ENCODE data around the gene PFDN5. TPM values are rescaled to one million over a fixed set of nuclear protein-coding genes. Genes with fewer than 3 reads are reported as not detected.

Gene PFDN5
- total and polyA plus RNA-seq, 2 experiments from 2014 or later = 377 to 441 TPM

GRCh38 chr12:53258541-53259539 is 36.5 kb upstream of the PFDN5 start:
- H3K4me2 ChIP-seq = no peak overlapping the region
- TF ChIP-seq, protein P1, sequence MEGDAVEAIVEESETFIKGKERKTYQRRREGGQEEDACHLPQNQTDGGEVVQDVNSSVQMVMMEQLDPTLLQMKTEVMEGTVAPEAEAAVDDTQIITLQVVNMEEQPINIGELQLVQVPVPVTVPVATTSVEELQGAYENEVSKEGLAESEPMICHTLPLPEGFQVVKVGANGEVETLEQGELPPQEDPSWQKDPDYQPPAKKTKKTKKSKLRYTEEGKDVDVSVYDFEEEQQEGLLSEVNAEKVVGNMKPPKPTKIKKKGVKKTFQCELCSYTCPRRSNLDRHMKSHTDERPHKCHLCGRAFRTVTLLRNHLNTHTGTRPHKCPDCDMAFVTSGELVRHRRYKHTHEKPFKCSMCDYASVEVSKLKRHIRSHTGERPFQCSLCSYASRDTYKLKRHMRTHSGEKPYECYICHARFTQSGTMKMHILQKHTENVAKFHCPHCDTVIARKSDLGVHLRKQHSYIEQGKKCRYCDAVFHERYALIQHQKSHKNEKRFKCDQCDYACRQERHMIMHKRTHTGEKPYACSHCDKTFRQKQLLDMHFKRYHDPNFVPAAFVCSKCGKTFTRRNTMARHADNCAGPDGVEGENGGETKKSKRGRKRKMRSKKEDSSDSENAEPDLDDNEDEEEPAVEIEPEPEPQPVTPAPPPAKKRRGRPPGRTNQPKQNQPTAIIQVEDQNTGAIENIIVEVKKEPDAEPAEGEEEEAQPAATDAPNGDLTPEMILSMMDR (IDR thresholded peaks at IDR 0.05; ENCODE audit: poor library complexity) = no peak
- TF ChIP-seq EZH2phosphoT487 (IDR thresholded peaks at IDR 0.05; ENCODE audit: low read depth, severe bottlenecking, unreplicated experiment) (no peak), EZH2 (IDR thresholded peaks at IDR 0.05; ENCODE audit: borderline replicate concordance) (no peak)
- no peaks in the 10 kb centered on the region for H3K4me1 ChIP-seq (ENCODE audit: insufficient read depth)
- H3K27me3 ChIP-seq = no peaks in the 10 kb centered on the region
- H3K9me2 ChIP-seq (replicated peaks; ENCODE audit: insufficient read depth) = no peaks in the 10 kb centered on the region
- peaks cover 12% of the 10 kb centered on the region for H3K79me2 ChIP-seq
- no peak overlapping the region for H2AFZ ChIP-seq
- H3K9me3 ChIP-seq (ENCODE audit: low read depth) = no peaks in the 10 kb centered on the region
- H3K36me3 ChIP-seq (replicated peaks; ENCODE audit: insufficient read depth, low read depth) = no peaks in the 10 kb centered on the region
- no peak overlapping the region for H3K27ac ChIP-seq
- 83% methylated on average over 7 of the region's 7 CpGs for WGBS (ENCODE audit: low lambda C conversion rate, missing lambda C conversion rate)
- DNase-seq (ENCODE audit: low spot score) = no peak
- H3K4me3 ChIP-seq = no peak overlapping the region
- no peaks in the 10 kb centered on the region for H4K20me1 ChIP-seq (ENCODE audit: insufficient read depth, poor library complexity, severe bottlenecking)

DNA sequence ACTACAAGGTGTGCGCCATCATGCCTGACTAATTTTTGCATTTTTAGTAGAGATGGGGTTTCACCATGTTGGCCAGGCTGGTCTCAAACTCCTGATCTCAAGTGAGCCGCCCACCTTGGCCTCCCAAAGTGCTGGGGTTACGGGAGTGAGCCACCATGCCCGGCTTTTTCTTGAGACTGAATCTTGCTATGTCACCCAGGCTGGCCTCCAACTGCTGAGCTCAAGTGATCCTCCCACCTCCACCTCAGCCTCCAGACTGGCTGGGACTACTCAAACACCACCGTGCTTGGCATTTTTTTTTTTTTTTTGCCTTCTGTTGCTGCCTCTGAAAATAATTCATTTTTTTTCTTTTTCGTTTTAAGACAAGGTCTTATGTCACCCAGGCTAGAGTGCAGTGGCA is 35.5 kb upstream of the PFDN5 start:
- no peaks in the 10 kb centered on the region for H3K27me3 ChIP-seq
- no peak for DNase-seq (ENCODE audit: low spot score)
- 94% methylated on average over 6 of the region's 6 CpGs for WGBS (ENCODE audit: low lambda C conversion rate, missing lambda C conversion rate)

DNA sequence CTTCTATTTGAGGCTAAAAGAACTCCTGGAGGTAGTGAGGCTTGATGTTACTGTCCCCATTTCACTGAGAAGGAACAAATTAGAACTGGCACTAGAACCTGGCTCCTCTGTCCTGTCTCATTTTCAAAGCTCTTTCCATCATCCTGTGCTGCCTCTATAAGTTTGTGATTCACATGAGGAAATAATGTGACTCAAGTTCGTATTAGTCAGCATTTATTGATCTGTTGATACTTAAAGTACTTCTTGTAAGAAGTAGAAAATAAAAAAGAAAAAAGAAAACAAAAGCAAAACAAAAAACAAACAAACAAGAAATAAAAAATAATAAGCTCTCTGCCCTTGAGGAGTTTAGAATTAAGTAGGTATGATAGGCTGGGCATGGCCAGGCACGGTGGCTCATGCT is 29.6 kb upstream of the PFDN5 start:
- no peak overlapping the region for H2AFZ ChIP-seq

More for the DNA sequence above, 35.5 kb upstream of the PFDN5 start:
- Histone ChIP-seq H3K9me3 (ENCODE audit: low read depth) (no peaks in the 10 kb centered on the region), H3K9me2 (replicated peaks; ENCODE audit: insufficient read depth) (no peaks in the 10 kb centered on the region), H2AFZ (no peak overlapping the region), H3K4me2 (no peak overlapping the region), H4K20me1 (ENCODE audit: insufficient read depth, poor library complexity, severe bottlenecking) (no peaks in the 10 kb centered on the region), H3K79me2 (peaks cover 2% of the 10 kb centered on the region), H3K27ac (no peak overlapping the region), H3K4me1 (ENCODE audit: insufficient read depth) (no peaks in the 10 kb centered on the region), H3K4me3 (no peak overlapping the region), H3K36me3 (replicated peaks; ENCODE audit: insufficient read depth, low read depth) (no peaks in the 10 kb centered on the region)
- no peak for TF ChIP-seq EZH2phosphoT487 (IDR thresholded peaks at IDR 0.05; ENCODE audit: low read depth, severe bottlenecking, unreplicated experiment)
- TF ChIP-seq, protein P1 (IDR thresholded peaks at IDR 0.05; ENCODE audit: poor library complexity) = no peak
- TF ChIP-seq EZH2 (IDR thresholded peaks at IDR 0.05; ENCODE audit: borderline replicate concordance) = no peak

More for the DNA sequence above, 29.6 kb upstream of the PFDN5 start:
- Histone ChIP-seq H3K27ac (no peak overlapping the region), H3K4me3 (no peak overlapping the region), H3K4me1 (ENCODE audit: insufficient read depth) (peaks cover 3% of the 10 kb centered on the region), H3K27me3 (no peaks in the 10 kb centered on the region), H3K36me3 (replicated peaks; ENCODE audit: insufficient read depth, low read depth) (no peaks in the 10 kb centered on the region), H3K9me2 (replicated peaks; ENCODE audit: insufficient read depth) (no peaks in the 10 kb centered on the region), H3K79me2 (peaks cover 14% of the 10 kb centered on the region), H4K20me1 (ENCODE audit: insufficient read depth, poor library complexity, severe bottlenecking) (no peaks in the 10 kb centered on the region), H3K9me3 (ENCODE audit: low read depth) (no peaks in the 10 kb centered on the region), H3K4me2 (no peak overlapping the region)
- TF ChIP-seq EZH2phosphoT487 (IDR thresholded peaks at IDR 0.05; ENCODE audit: low read depth, severe bottlenecking, unreplicated experiment) = no peak
- TF ChIP-seq, protein P1 (IDR thresholded peaks at IDR 0.05; ENCODE audit: poor library complexity) = no peak
- TF ChIP-seq EZH2 (IDR thresholded peaks at IDR 0.05; ENCODE audit: borderline replicate concordance) = no peak
- WGBS (ENCODE audit: low lambda C conversion rate, missing lambda C conversion rate) = 91% methylated on average over 2 of the region's 2 CpGs
- no peak for DNase-seq (ENCODE audit: low spot score)

Data from hepatocyte (in vitro differentiated cells).